GM18907 (cell line): ENCODE results near the gene KRTAP10-4.
"Not testable (repeated sequence)": the region's sequence is repeated elsewhere in the genome, so short reads cannot be mapped to it uniquely, and the experiment has no call there.

Experiments used
- ATAC-seq: cut with Tn5 transposase; IDR thresholded peaks from one replicate; pipeline ENCODE4 v1.9.1; 2021; ENCODE audit warnings: mild to moderate bottlenecking, moderate library complexity; ENCODE audit not compliant: unreplicated experiment

The KRTAP10-4 gene

DNA sequence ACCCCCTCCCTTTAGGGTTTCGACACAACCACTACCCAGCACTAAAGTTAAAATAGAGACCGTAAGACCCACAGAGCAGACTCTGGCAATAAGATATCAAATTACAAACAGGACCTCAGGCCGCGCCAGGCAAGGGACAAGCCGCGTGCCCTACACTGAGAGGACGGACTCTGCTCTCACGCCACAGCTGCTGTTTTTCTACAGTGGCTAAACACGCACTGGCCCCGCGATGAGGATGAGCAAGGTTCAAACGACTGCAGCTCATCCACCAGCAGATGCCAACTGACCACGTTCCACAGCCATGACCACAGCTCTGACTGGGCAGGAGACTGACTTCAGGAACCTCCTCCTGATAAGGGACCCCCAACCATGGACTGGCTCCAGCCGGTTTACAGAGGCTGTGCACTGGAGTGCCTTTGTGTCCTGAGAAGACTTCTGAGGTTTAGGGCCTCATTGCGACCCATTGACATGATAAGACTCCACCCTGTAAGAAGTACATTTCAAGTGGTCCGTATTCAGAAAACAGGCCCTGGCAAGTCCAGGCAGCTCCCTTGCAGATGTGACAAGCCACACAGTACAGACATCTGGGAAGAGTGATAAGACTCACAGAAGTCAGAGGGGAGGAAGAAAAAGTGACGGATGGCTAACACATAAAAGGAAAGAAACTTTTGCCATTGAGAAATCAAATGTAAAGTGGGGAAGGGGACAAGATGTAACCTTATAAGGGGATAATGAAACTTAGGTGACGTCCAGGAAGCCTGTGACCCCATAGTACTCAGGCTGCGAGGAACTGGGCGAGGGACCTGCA, 20.3 kb downstream of the KRTAP10-4 start:
- ATAC-seq, result no peak

DNA sequence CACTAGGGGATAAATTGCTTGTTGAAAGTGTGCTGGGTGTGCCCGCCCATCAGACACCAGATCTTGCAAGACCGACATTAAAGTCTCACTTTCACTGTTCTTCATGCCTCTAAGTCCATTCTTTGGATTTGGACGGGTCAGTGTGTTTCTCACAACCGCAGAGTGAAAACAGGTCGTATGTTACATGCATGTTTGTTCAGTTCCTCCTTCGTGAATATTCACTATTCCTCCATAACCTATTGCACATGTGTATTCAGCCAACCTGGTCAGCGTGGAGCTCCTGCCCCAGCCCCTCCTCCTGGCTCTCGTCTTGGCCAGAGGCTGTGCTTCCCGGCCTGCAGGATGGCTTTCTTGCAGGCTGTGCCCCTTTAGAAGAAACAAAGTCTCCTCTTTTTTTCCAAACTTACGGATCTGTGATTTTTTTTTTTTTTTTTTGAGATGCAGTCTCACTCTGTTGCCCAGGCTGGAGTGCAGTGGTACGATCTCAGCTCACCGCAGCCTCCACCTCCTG, 20.9 kb downstream of the KRTAP10-4 start:
- no peak for ATAC-seq

DNA sequence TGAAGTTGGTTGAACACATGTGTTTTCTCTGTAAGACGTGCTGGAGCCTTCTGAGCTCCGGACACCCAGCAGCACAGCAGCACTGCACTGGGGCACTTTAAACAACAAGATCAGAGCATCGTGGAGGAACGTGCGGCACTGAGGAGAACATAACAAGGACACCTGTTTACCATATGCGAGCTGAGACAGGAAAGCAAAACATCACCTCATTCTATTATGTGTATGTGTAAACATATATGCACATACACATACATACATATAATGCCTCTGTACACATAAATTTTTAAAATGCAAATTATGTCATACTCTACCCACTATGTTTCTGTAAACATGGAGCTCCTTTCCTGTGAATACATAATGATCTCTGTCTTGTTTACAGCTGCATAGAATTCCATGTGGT, 22.0 kb downstream of the KRTAP10-4 start:
- no peak for ATAC-seq

DNA sequence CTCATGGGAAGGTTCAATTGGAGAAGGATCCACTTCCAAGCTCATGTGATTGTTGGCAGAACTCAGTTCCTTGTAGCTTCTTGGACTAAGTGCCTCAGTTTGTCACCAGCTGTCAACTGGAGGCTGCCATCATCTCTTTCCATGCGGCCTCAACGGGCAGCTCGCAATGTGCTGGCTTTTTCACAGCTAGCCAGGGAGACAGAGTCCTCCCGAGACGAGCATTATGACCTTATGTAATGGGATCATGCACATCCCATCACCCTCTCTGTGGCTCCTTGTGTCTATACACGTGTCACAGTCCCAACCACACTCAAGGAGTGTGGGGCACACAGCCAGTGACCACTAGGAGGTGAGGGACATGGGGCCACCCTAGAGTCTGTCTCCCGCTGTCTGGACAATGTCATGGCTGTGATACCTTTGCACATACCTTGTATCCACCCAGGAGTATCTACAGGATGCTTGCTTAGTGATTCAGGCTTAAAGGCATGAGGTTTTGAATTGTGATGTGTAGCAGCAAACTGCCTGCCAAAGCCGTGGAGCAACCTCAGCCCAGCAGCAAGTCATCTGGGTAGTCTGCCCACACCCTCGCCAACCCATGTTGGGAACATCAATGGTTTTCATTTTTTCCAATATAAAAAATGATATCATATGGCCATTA, 22.7 kb downstream of the KRTAP10-4 start:
- ATAC-seq, result no peak

- no peak for ATAC-seq
Observed at GRCh38 chr21:44598061-44598460, 24.5 kb downstream of the KRTAP10-4 start.

- no peak for ATAC-seq
Observed at GRCh38 chr21:44599264-44600029, 25.9 kb downstream of the KRTAP10-4 start.

- not testable (repeated sequence) for ATAC-seq
Observed at GRCh38 chr21:44600118-44600978, 26.8 kb downstream of the KRTAP10-4 start, which contains the start of gene KRTAP10-7. Gene KRTAP10-7 (plus strand): TSS chr21:44600597. CDS start chr21:44600622, 25 bp downstream.

GRCh38 chr21:44601091-44601490, 27.6 kb downstream of the KRTAP10-4 start:
- ATAC-seq, result not testable (repeated sequence)

DNA sequence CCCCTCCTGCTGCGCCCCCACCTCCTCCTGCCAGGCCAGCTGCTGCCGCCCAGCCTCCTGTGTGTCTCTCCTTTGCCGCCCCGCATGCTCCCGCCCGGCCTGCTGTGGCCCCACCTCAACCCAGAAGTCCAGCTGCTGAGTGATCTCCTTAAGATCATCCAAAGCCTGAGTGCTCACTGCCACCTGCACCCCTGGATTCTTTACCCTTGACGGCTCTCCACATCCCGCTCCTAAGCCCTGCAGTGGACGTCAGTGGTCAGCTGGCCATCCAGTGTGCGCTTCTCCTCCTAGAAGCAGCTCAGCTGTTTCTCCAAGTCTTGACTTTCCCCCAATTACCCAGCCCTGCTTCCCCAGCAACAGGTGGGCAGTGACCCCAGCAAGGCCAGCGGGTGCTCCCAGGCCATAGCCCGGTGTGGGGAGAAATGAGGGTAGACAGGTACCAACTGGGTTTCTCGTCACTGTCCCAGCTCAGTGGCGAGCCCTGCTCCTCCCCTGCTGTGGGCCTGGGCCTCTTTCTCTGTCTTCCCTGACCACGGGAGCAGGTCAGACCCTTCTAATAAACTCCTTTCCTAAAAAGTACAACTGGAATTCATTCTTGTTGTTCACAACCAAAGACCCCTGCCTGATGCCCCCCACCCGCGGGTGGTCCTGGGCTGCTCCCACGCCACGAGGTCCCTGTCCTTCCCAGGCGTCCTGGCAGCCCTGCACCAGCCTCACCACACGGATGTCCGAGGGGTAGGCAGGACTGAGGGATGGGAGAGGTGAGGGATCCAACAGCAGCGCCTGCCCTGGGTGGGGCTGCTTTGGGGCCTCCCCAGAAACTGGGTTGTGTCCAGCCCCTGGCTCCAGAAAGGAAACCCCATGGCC, 28.3 kb downstream of the KRTAP10-4 start:
- ATAC-seq, result no peak

DNA sequence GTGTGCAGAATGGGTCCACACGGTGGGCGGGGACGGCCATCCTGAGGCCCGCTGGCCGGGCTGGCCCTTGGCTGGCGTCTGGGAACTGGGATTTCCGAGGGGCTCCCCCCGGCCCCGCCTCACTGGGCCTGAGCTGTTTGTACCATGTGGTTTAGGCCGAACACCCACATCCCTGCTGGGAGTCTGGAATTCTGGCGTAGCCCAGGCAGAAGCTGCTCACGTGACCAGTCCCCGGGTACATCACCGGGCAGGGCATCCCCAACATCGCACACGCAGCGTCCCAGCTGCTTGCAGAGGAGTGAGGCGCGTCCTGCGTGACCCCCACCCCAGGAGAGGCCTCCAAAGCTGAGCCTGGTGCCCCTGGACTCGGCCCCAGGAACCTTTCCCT, 28.9 kb downstream of the KRTAP10-4 start:
- ATAC-seq, result no peak

- ATAC-seq, result no peak
Observed at GRCh38 chr21:44603109-44603875, 29.8 kb downstream of the KRTAP10-4 start.

DNA sequence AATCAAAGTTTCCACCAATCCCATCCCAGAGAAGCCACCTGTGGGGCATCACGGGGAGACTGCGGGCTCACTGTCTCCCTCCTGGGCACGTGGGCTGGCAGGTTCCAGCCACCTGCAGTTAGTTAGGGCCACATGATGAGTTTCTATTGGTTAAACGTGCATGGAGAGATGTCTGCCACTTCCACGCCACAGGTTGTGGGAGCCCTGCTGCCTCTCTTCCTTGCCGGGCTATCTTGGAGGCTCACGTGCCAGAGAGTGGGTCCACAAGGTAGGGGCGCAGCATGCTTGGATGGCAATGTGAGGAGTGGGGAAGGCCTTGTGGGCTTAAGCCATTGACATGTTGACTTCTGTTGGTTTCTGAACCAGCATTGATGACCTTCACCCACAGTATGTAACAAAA, 30.4 kb downstream of the KRTAP10-4 start:
- ATAC-seq, result no peak

DNA sequence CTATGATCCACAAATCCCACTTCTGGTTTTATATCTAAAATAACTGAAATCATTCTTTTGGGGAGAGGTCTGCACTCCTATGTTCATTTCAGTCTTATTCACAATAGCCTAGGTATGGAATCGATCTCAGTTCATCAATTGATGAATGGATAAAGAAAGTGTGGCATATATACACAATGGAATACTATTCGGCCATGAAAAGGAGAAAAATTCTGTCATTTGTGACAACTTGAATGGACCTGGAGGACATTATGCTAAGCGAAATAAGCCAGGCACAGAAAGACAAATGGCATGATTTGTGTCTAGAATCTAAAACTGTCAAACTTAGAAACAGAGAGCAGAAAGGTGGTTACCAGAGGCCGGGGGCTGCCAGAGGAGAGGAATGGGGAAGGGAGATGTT, 33.0 kb downstream of the KRTAP10-4 start:
- no peak for ATAC-seq

GRCh38 chr21:44609193-44609592, 35.7 kb downstream of the KRTAP10-4 start:
- no peak for ATAC-seq

DNA sequence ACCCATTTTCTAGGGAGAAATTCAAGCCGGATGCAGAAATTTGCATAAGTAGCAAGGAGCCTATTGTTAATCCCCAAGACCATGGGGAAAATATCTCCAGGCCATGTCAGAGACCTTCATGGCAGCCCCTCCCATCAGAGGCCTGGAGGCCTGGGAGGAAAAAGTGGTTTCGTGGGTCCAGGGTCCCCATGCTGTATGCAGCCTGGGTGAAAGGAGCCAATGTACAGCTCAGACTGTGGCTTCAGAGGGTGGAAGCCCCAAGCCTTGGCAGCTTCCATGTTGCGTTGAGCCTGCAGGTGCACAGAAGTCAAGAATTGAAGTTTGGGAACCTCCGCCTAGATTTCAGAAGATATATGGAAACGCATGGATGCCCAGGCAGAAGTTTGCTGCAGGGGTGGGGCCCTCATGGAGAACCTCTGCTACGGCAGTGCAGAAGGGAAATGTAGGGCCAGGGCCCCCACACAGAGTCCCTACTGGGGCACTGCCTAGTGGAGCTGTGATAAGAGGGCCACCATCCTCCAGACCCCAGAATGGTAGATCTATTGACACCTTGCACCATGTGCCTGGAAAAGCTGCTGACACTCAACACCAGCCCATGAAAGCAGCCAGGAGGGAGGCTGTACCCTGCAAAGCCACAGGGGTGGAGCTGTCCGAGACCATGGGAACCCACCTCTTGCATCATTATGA, 36.8 kb downstream of the KRTAP10-4 start:
- not testable (repeated sequence) for ATAC-seq

- no peak for ATAC-seq
Observed at GRCh38 chr21:44611551-44611950, 38.0 kb downstream of the KRTAP10-4 start.

DNA sequence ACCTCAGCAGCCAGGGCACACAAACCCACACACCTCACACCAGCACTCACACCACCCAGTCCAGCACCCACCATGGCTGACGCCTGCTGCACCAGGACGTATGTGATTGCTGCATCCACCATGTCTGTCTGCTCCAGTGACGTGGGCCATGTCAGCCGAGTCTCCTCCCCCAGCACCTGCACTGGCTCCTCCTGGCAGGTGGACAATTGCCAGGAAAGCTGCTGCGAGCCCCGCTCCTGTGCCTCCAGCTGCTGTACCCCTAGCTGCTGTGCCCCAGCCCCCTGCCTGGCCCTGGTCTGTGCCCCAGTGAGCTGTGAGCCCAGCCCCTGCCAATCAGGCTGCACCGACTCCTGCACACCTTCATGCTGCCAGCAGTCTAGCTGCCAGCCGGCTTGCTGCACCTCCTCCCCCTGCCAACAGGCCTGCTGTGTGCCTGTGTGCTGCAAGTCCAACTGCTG, 38.5 kb downstream of the KRTAP10-4 start, which contains the start of gene KRTAP10-8:
Gene KRTAP10-8, plus strand, starts transcription at position 51 of the 458 bp plus-strand sequence. Its CDS starts 22 bp downstream, at position 73.
- no peak for ATAC-seq
